GM21381 (cell line): ENCODE measurements around the gene ZBTB44.
"Not testable (repeated sequence)": the region's sequence is repeated elsewhere in the genome, so short reads cannot be mapped to it uniquely, and the experiment has no call there.

Source experiments
- ATAC-seq: cut with Tn5 transposase; IDR thresholded peaks from one replicate; pipeline ENCODE4 v1.9.1; 2021; ENCODE audit warnings: mild to moderate bottlenecking, moderate library complexity; ENCODE audit not compliant: unreplicated experiment

The ZBTB44 gene, protein sequence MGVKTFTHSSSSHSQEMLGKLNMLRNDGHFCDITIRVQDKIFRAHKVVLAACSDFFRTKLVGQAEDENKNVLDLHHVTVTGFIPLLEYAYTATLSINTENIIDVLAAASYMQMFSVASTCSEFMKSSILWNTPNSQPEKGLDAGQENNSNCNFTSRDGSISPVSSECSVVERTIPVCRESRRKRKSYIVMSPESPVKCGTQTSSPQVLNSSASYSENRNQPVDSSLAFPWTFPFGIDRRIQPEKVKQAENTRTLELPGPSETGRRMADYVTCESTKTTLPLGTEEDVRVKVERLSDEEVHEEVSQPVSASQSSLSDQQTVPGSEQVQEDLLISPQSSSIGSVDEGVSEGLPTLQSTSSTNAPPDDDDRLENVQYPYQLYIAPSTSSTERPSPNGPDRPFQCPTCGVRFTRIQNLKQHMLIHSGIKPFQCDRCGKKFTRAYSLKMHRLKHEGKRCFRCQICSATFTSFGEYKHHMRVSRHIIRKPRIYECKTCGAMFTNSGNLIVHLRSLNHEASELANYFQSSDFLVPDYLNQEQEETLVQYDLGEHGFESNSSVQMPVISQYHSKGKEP

GRCh38 chr11:130314750-130315285 lies at the start of gene ZBTB44:
ZBTB44 (minus strand) TSS chr11:130314917; CDS start chr11:130261873, 53,044 bp downstream.
- peak; percentile 64 for ATAC-seq

DNA sequence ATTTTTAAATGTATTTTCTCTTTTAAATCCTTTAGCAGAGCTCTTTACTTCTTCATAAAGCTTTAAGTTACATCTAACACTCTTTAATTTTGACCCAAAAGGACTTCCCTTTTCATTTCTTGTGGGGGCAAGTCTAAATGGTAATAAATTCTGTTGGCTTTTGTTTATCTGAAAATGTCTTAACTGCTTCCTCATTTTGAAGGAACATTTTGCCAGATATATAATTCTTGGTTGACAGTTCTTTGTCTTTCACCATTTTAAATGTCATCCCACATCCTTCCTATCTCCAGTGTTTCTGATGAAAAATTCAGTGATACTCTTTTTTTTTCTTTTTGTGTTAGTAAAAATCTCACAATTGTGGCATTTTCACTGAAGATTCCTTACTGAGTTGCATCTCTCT lies 44.7 kb upstream of the ZBTB44 start:
- ATAC-seq: no peak

DNA sequence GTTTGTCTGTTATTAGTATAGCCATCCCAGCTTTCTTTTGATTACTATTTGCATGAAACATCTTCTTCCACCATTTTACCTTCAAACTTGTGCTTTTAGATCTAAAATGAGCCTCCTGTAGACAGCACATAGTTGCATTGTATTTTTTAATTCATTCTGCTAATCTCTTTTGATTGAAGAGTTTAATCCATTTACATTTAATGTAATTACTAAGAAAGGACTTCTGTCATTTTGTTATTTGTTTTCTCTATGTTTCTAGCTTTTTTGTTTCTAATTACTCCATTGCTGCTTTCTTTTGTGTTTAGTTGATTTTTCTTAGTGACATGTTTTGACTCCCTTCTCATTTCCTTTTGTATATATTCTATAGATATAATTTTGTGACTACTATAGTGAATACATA lies 43.7 kb upstream of the ZBTB44 start:
- ATAC-seq: no peak

- no peak for ATAC-seq
Observed at GRCh38 chr11:130347261-130347660, 32.5 kb upstream of the ZBTB44 start.

- ATAC-seq: no peak
Observed at GRCh38 chr11:130344841-130345240, 30.1 kb upstream of the ZBTB44 start.

DNA sequence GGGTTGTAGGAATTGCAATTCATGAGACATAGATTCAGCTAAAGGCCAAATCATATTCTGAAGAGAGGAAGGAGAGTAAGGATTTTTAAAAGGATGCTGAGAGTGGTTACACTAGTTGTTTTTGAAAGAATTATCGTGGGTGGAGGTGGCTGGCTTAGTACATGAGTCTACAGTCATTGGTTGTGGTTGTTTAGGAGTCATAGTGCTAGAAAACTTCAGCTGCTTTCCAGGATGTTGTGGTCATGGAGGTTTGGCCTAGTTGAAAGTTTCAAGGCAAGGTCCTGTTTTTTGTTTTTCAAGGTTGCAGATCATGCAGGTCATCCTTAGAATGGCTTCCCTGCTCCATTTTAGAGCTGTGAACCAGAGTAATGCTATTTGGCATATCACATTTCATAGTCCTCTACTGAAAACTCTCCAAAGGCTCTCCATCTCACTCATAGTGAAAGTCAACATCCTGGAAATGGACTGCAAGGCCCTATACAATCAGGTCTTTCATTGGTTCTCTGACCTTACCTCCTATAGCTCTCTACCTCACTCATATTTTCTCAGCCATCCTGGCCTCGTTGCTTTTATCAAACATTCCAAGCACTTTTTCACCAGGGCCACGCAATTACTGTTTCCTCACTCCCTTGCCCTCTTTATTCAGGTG lies 26.1 kb upstream of the ZBTB44 start:
- no peak for ATAC-seq

- ATAC-seq: no peak
Observed at GRCh38 chr11:130338667-130339066, 23.9 kb upstream of the ZBTB44 start.

DNA sequence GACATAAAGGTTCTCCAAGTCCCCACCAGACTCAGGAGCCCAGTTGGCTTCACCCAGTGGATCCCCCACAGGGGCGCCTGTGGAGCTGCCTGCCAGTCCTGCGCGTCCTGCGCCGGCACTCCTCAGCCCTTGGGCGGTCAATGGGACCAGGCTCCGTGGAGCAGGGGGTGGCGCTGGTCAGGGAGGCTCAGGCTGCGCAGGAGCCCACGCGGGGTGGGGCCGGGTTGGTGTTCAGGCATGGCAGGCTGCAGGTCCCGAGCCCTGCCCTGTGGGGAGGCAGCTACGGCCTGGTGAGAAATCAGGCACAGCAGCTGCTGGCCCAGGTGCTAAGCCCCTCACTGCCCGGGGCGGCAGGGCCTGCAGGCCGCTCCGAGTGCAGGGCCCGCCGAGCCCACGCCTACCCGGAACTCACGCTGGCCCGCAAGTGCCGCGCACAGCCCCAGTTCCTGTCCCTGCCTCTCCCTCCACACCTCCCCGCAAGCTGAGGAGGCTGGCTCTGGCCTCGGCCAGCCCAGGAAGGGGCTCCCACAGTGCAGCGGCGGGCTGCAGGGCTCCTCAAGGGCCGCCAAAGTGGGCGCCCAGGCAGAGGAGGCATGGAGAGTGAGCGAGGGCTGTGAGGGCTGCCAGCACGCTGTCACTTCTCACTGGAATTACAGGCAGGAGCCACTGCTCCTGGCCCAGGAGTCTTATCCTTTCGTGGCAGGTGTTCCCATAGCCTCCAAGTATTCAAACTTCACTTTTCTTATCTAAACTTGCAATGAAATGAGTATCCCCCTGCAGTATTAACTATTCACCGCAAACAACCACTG lies 22.8 kb upstream of the ZBTB44 start:
- no peak for ATAC-seq

- not testable (repeated sequence) for ATAC-seq
Observed at GRCh38 chr11:130331397-130331796, 16.7 kb upstream of the ZBTB44 start.

DNA sequence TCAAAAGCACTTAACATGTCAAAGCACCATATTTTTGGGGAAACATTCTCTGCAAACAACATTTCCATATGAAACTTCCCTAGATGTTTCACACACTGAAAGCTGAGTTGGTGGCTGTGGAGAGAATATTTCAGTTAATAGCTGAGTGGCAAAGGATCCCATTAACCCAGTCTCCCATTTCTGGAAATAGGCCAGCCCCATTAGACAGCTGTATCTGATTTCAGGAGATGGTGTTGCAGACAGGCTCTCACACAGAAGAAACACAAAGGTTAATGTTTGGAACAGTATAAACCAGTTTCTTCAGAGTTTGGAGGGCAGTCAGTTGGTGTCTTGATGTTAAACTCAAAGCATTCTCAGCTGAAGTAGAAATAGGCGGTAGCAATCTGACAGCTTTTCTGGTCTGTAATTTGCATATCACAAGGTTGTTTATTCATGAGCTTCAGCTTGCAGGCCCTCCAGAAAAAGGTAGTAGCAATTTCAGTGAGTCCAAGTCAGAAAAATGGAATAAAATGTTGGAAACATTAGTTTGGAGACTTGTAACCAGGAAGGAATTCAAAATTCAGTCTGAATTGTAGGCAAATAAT lies 15.5 kb upstream of the ZBTB44 start:
- no peak for ATAC-seq

DNA sequence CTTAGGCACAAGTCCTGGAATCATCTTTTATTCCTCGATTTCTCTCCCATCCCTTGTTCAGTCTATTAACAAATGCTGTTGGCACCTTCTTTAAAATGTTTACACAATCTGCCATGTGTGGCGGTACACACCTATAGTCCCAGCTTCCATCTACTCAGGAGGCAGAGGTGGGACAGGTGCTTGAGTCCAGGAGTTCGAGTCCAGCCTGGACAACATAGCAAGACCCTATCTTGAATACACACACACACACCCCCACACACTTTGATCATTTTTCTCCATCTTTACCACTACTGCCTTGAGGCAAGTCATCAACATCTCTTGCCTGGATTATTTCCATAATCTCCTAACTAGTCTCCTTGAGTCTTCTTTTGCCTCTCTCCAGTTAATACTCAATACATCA lies 13.7 kb upstream of the ZBTB44 start:
- ATAC-seq: no peak

DNA sequence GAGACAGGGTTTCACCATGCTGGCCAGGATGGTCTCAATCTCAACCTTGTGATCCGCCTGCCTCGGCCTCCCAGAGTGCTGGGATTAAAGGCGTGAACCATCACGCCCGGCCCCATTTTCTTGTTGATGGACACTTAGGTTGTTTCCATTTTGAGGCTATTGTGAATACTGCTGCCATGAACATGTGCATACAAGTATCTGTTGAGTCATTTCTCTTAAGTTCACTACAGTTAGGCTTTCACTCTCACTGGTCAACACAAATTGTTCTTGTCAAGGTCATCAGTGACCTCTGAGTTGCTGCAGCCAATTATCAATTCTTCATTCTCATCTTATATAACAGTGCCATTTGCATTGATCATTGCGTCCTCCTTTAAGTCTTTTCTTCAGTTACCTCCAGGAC lies 13.0 kb upstream of the ZBTB44 start:
- no peak for ATAC-seq

DNA sequence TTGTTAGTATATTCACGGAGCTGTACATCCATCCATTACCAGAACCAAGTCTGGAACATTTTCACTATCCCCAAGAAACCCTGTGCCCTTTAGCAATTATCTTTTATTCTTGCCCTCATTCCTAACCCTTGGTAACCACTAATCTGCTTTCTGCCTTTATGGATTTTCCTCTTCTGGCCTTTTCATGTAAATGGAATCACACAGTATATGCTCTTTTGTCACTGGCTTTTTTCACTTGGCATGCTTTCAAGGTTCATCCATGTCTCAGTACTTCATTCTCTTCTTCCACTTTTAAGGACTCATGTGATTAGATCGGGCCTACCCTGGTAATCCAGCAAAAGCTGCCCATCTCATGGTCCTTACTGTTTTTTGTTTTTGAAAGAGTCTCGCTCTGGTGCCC lies 11.0 kb upstream of the ZBTB44 start:
- ATAC-seq: no peak

DNA sequence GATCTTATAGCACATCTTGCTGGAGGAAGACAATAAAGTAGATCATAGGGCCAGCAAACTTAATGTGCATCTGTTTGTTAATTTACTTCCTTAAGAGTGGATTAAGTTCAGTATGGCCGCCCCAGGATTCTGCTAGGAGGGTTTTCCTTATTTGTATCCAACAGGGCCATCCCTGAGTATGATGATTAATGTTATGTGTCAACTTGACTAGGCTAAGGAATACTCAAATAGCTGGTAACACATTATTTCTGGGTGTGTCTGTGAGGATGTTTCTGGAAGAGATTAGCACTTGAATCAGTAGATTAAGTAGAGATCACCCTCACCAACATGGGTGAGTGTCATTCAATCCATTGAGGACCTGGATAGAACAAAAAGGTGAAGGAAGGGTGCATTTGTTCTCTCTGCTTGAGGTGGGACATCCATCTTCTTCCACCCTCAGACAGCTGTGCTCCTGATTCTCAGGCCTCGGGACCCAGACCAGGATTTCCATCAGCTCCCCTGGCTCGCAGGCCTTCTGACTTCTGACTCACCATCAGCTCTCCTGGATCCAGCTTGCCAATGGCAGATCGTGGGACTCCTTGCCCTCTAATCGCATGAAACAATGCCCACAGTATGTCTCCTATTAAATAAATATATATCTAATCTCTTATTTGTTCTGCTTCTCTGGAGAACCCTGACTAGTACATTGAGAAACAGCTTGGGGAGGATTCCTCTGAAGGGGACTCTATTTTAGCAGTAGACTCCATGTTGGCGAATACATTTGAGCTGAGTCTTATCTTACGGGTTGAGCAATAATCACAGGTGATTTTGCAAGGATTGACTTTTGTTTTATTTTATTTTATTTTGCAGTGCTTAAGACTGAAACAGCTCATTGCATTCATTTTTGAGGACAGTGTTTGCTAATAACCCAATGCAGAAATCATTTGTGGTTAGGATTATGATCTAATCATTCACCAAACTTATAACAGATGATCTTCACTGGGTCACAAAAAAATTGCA lies 9.0 kb upstream of the ZBTB44 start:
- ATAC-seq: no peak

GRCh38 chr11:130322126-130322525 lies 7.4 kb upstream of the ZBTB44 start:
- ATAC-seq: no peak

- no peak for ATAC-seq
Observed at GRCh38 chr11:130318031-130318673, 3.4 kb upstream of the ZBTB44 start.

DNA sequence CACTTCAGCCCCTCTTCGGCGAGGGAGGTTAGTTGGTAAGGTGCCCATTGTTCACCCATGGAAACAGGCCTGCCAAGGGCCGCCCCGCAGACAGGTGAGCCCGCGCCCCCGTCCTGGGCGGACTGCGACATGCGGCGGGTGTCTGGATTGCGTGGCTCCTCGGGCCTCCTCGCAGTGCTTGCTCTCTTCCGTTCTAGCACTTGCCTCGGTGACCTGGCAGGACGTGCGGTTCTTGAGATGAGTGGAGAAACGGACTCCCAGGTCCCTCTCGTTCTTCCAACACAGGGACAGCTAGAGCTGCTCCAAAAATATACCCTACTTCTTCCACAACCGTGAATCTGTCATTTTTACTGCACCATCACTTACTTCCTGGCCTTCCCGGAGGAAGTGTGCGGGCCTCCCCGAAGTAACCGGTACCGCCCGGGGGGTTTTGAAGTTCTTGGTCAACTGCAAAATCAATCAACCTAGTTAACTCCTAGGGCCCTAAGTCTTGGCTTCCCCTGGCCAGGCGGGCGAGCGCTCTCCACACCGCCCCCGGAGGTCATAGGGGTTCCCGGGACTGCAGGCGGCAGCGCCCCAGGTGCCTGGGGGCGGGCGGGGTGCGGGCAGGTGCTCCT lies 745 bp upstream of the ZBTB44 start:
- ATAC-seq: peak; percentile 27

GRCh38 chr11:130314184-130314749 lies 450 bp downstream of the ZBTB44 start:
- ATAC-seq: peak; percentile 52
